Measurements from ENCODE around the gene PIEZO2.

DNA sequence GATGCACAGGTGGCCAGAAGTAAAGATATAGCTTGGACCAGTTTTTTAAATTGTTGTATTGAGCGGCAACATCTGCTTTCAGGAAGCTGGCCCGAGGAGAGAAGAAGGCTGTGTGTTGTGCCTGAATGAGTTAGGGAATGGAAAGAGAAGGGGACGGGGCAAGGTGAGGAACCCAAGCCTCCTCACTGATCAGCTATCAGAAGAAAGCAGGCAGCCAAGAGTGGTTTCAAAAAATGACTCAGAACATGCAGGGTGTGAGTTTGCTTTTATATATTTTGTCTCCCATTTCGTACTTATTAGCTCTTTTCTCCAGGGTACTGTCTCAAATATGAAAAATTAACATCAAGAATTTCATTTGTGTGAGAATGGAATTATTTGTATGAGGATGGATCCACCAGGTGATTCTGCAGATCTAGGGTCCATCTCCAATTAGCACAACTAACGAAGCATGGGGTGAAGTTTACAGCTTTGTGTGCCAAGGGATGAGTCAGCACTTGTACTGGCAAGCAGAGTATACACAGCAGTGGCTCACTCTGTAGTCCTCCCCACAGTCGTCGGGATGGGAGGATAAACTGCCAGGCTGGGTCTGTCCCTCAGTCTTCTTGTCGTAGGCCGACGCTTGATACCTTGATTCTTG, 175.7 kb downstream of the PIEZO2 start:
- TF ChIP-seq, protein P1, sequence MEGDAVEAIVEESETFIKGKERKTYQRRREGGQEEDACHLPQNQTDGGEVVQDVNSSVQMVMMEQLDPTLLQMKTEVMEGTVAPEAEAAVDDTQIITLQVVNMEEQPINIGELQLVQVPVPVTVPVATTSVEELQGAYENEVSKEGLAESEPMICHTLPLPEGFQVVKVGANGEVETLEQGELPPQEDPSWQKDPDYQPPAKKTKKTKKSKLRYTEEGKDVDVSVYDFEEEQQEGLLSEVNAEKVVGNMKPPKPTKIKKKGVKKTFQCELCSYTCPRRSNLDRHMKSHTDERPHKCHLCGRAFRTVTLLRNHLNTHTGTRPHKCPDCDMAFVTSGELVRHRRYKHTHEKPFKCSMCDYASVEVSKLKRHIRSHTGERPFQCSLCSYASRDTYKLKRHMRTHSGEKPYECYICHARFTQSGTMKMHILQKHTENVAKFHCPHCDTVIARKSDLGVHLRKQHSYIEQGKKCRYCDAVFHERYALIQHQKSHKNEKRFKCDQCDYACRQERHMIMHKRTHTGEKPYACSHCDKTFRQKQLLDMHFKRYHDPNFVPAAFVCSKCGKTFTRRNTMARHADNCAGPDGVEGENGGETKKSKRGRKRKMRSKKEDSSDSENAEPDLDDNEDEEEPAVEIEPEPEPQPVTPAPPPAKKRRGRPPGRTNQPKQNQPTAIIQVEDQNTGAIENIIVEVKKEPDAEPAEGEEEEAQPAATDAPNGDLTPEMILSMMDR (conservative IDR thresholded peaks at IDR 0.05) = no peak
- no peak for TF ChIP-seq ZFX (IDR thresholded peaks at IDR 0.05)

All from C4-2B (cell line).